ENCODE results near the gene TMEM179. TPM values are rescaled to one million over a fixed set of nuclear protein-coding genes. Genes with fewer than 3 reads are reported as not detected.

TMEM179 gene
- total RNA-seq, 1 donor from 2014 or later, result not detected

DNA sequence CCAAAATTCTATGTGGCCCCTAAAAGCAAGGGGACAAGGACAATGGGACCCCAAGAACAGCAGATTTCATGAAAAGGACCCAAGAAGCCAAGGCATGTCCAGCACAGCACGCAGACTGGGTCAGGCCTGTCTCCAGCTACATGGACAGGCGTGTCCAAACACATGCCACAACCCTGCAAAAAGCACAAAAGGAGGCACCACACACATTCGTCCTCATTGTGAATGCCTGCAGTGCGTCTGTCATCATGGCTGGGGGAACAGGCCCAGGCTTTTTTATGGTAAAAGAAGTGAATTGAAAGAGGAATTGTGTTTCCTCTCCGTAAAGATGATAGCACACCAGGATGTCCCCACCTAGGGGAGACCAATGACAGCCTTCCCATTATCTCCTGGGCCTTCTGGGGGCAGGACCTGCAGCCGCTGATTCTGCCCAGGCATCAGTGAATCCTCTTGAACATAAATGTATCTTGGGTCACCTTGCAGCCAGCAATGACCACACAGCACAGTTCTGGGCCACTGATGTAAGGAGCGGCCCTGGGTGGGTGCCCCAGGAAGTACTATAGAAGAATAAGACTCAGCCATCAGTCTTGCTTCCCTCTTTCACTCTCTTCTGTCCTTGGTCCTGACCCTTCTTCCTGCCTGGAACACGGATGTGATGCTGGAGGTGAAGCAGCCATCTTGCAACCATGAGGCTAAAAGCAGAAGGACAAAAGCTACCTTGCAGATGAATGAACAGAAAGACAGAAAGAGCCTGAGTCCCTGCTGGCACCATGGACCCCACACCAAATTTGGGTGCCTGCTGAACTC is 54.8 kb downstream of the TMEM179 start:
- TF ChIP-seq, protein P1, sequence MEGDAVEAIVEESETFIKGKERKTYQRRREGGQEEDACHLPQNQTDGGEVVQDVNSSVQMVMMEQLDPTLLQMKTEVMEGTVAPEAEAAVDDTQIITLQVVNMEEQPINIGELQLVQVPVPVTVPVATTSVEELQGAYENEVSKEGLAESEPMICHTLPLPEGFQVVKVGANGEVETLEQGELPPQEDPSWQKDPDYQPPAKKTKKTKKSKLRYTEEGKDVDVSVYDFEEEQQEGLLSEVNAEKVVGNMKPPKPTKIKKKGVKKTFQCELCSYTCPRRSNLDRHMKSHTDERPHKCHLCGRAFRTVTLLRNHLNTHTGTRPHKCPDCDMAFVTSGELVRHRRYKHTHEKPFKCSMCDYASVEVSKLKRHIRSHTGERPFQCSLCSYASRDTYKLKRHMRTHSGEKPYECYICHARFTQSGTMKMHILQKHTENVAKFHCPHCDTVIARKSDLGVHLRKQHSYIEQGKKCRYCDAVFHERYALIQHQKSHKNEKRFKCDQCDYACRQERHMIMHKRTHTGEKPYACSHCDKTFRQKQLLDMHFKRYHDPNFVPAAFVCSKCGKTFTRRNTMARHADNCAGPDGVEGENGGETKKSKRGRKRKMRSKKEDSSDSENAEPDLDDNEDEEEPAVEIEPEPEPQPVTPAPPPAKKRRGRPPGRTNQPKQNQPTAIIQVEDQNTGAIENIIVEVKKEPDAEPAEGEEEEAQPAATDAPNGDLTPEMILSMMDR (IDR thresholded peaks at IDR 0.05), result no peak
- Histone ChIP-seq H3K27ac (no peak overlapping the region), H3K4me3 (no peak overlapping the region), H3K27me3 (peaks cover 28% of the 10 kb centered on the region), H3K9me3 (no peaks in the 10 kb centered on the region), H3K36me3 (no peaks in the 10 kb centered on the region), H3K4me1 (no peaks in the 10 kb centered on the region)
- no peak for ATAC-seq
- DNase-seq, result no peak
- intact Hi-C loops (cut with DNase I), result no loop called here

GRCh38 chr14:104548802-104549535 is 55.6 kb downstream of the TMEM179 start:
- no peak overlapping the region for H3K27ac ChIP-seq
- ATAC-seq (no peak), DNase-seq (no peak)
- peaks cover 26% of the 10 kb centered on the region for H3K27me3 ChIP-seq
- H3K9me3 ChIP-seq, result no peaks in the 10 kb centered on the region
- TF ChIP-seq, protein P1 (IDR thresholded peaks at IDR 0.05), result no peak
- intact Hi-C loops (cut with DNase I), result no loop called here
- no peak overlapping the region for H3K4me3 ChIP-seq
- no peaks in the 10 kb centered on the region for H3K36me3 ChIP-seq
- no peaks in the 10 kb centered on the region for H3K4me1 ChIP-seq

DNA sequence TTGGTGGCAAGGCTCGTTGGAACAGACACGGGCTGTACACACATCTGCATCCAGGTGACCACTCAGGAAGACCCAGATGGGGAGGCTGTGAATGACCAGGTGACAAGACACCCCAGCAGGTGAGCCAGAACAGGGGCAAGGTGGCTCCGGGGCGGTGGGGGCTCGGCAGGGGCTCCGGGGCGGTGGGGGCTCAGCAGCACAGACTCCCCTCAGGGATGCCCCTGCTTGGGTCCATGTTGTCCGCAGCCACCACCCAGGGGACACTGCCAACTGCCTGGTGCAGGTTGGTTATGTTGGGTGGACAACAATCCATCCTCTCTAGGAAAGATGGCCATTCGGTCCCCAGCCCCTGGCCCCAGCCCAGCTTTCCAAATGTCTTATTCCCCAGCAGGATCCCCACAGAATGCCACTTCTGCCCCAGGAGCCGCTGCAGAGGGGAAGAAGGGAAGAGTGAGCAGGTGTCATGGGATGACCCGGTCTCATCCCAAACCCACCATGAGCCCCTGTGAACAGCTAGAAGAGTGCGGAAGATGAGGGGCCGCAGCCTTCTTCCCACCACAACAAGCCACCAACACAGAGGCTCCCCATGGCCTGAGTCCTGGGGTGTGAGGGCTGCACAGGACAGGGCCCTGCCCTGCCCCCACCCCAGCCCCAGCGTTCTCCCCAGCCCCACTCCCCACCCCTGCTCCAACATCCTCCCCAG is 56.4 kb downstream of the TMEM179 start:
- DNase-seq, result no peak
- intact Hi-C loops (cut with DNase I), result no loop called here

GRCh38 chr14:104547310-104547997 is 57.1 kb downstream of the TMEM179 start:
- Histone ChIP-seq H3K4me3 (no peak overlapping the region), H3K4me1 (no peaks in the 10 kb centered on the region), H3K27me3 (peaks cover 30% of the 10 kb centered on the region), H3K36me3 (no peaks in the 10 kb centered on the region), H3K9me3 (no peaks in the 10 kb centered on the region), H3K27ac (no peak overlapping the region)
- ATAC-seq (no peak), DNase-seq (peak; percentile 57)
- TF ChIP-seq, protein P1 (IDR thresholded peaks at IDR 0.05), result no peak
- intact Hi-C loops (cut with DNase I), result no loop called here

More for the DNA sequence above, 56.4 kb downstream of the TMEM179 start:
- no peak for ATAC-seq
- H3K9me3 ChIP-seq, result no peaks in the 10 kb centered on the region
- no peak overlapping the region for H3K27ac ChIP-seq
- H3K36me3 ChIP-seq, result no peaks in the 10 kb centered on the region
- H3K27me3 ChIP-seq, result peaks cover 27% of the 10 kb centered on the region
- no peak overlapping the region for H3K4me3 ChIP-seq
- TF ChIP-seq, protein P1 (IDR thresholded peaks at IDR 0.05), result no peak
- no peaks in the 10 kb centered on the region for H3K4me1 ChIP-seq

- ATAC-seq (no peak), DNase-seq (peak; percentile 50)
- H3K27me3 ChIP-seq, result peaks cover 33% of the 10 kb centered on the region
- H3K27ac ChIP-seq, result no peak overlapping the region
- no peaks in the 10 kb centered on the region for H3K4me1 ChIP-seq
- H3K9me3 ChIP-seq, result no peaks in the 10 kb centered on the region
- H3K4me3 ChIP-seq, result no peak overlapping the region
- intact Hi-C loops (cut with DNase I), result no loop called here
- TF ChIP-seq, protein P1 (IDR thresholded peaks at IDR 0.05), result no peak
- H3K36me3 ChIP-seq, result no peaks in the 10 kb centered on the region
These were observed 57.8 kb downstream of the TMEM179 start for GRCh38 chr14:104546591-104547309.

Data from upper lobe of right lung (tissue), 1 donor.